Thymus (tissue), 11 donors: Measurements from ENCODE around the gene RAB25. TPM values are rescaled to one million over a fixed set of nuclear protein-coding genes. Genes with fewer than 3 reads are reported as not detected.

Experiments used
- DNase-seq, 9 donors: peaks; one replicate each; pipeline ENCODE4 v3.0.0-alpha.2; 2013; ENCODE audit warnings: low spot score in 9 of 9, low read depth in 6 of 9, missing footprints in 1 of 9
- H3K27ac ChIP-seq, 2 donors: one replicate each; pipeline ENCODE4 v1.5.1; 2013; ENCODE audit warnings: control low read depth in 1 of 2, low read depth in 1 of 2, low read length in 1 of 2, mild to moderate bottlenecking in 1 of 2, moderate library complexity in 1 of 2
- H3K27me3 ChIP-seq, 2 donors: one replicate each; pipeline ENCODE4 v1.5.1; 2013; ENCODE audit warnings: low read length in 1 of 2; ENCODE audit not compliant: control insufficient read depth in 2 of 2, insufficient read depth in 1 of 2
- H3K36me3 ChIP-seq, 2 donors: one replicate each; pipeline ENCODE4 v1.5.1; 2013; ENCODE audit warnings: low read length in 1 of 2, mild to moderate bottlenecking in 1 of 2, moderate library complexity in 1 of 2; ENCODE audit not compliant: control insufficient read depth in 2 of 2, insufficient read depth in 2 of 2
- H3K4me1 ChIP-seq, 2 donors: one replicate each; pipeline ENCODE4 v1.5.1; 2013; ENCODE audit warnings: low read length in 2 of 2; ENCODE audit not compliant: control insufficient read depth in 2 of 2, insufficient read depth in 2 of 2
- H3K4me3 ChIP-seq, 2 donors: one replicate each; pipeline ENCODE4 v1.5.1; 2013; ENCODE audit warnings: low read length in 2 of 2, control low read depth in 1 of 2, mild to moderate bottlenecking in 1 of 2
- H3K9me3 ChIP-seq, 2 donors: one replicate each; pipeline ENCODE4 v1.5.1; 2013; ENCODE audit warnings: low read length in 1 of 2, mild to moderate bottlenecking in 1 of 2; ENCODE audit not compliant: control insufficient read depth in 2 of 2, insufficient read depth in 1 of 2
- WGBS: extraction: QIAGEN DNeasy Blood & Tissue Kit; methylation state at CpG from one replicate; pipeline ENCODE4 v1.1.7; 2013; 5-methylcytosine and 5-hydroxymethylcytosine counted together
- polyA plus RNA-seq: library from polyadenylated mRNA; stranded (reverse); fragments of 200-250 nt; gene quantifications from one replicate; pipeline ENCODE4 v1.2.3, GENCODE V29; 2013
- total RNA-seq: library from RNA; stranded (reverse); fragments of 120-200 nt; gene quantifications from one replicate; pipeline ENCODE4 v1.2.4, GENCODE V29; 2013
- donor health status: healthy.

The RAB25 gene
- total and polyA plus RNA-seq, 2 donors, result 17.6 to 43.1 TPM

DNA sequence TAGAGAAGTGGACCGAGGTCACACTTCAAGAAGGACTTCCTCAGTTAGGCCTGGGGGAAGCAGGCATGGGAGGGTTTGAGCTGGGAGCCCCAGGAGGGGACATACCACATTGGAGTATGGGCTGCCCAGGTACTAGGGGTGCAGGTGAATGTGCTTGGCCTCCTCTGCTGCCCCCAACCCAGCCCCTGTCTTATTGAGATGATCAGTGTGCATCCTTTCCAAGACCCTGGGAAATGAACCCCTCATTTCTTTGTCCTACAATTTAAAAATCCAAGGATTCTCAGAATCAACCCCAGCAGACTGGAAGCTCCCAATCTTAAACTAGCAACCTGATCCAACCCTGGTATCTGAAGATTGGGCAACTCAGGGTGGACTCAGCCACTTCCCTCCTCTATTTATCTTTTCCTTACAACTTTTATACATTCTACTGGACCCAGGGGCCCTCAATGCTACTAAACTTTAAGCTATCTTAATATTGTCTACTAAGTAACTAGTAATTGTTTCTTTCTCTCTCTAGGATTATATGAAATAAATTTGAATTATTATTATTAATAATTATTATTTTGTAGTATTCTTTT lies 12.2 kb downstream of the RAB25 start:
- Histone ChIP-seq H3K36me3 (peaks cover 0 to 3% of the 10 kb centered on the region in 2 donors), H3K27me3 (peaks cover 0 to under 1% of the 10 kb centered on the region in 2 donors), H3K9me3 (no peaks in the 10 kb centered on the region), H3K4me1 (peaks cover 0 to 23% of the 10 kb centered on the region in 2 donors), H3K4me3 (no peak overlapping the region), H3K27ac (no peak overlapping the region)
- no peak for DNase-seq
- 40% methylated on average over 1 of the region's 1 CpG for WGBS

DNA sequence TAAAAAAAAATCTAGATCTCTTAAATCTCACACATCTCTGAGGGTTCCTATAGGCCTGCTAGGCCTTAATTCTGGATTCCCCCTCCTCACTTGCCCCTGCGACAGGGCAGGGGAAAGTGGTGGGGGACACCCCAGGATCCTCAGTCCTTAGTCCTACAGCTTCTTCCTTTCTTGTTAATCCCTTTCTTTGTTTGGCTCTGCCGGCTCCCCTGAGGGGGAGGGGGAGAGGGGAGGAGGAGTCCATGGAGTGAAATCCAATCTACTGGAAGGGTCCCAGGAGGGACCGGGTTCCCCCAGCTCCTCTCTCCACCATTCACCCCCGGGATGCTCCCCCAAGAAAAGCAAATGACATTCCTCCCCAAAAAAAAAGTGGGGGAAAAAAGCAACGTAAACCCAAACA lies 12.8 kb downstream of the RAB25 start:
- Histone ChIP-seq H3K9me3 (no peaks in the 10 kb centered on the region), H3K27me3 (peaks cover 0 to 2% of the 10 kb centered on the region in 2 donors), H3K36me3 (peaks cover 0 to 3% of the 10 kb centered on the region in 2 donors), H3K4me1 (peaks cover 0 to 23% of the 10 kb centered on the region in 2 donors), H3K27ac (no peak overlapping the region), H3K4me3 (no peak overlapping the region)
- WGBS, result 96% methylated on average over 5 of the region's 5 CpGs
- no peak for DNase-seq

DNA sequence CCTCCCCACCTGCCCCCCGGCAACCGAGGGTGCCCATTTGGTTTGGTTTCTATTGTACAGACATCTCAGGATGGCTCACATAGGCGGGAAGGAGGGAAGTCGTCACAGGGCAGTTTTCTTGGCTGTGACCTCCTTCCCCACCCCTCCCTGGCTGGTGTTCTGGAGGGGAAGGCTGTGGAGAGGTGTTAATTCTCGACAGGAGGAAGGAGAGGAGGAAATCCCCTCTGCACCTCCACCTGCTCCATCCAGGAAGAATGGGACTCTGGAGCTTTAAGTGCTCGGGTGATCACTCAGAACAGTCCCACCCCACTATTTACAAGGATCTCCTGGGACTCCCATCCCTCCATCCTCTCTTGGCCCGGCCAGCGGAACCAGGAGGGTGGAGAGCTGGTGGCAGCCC lies 13.7 kb downstream of the RAB25 start:
- Histone ChIP-seq H3K36me3 (peaks cover 0 to 3% of the 10 kb centered on the region in 2 donors), H3K9me3 (no peaks in the 10 kb centered on the region), H3K27me3 (peaks cover 0 to 2% of the 10 kb centered on the region in 2 donors), H3K4me1 (peaks cover 0 to 23% of the 10 kb centered on the region in 2 donors), H3K4me3 (no peak overlapping the region), H3K27ac (no peak overlapping the region)
- 90% methylated on average over 8 of the region's 8 CpGs for whole genome bisulfite sequencing
- no peak for DNase-seq

DNA sequence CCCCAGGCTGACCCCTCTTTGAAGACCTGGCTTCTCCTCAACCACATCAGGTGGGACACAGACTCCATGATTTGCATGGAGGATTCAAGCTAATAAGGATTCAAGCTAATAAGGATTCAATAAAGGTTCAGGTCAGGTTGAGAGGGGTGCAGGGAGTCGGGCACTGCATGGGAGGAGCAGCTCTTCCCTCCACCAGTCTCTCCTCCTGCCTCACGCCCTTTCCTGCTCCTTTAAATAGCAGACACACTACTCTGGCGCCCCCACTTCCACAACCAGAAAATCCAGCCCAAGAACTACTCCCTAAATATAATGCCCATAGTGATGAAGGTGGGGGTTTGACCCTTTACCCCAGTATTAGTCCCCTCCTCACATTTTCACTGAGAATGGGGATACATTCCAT lies 14.2 kb downstream of the RAB25 start:
- WGBS, result 89% methylated on average over 3 of the region's 3 CpGs
- Histone ChIP-seq H3K4me1 (peaks cover 0 to 23% of the 10 kb centered on the region in 2 donors), H3K9me3 (no peaks in the 10 kb centered on the region), H3K36me3 (peaks cover 0 to 3% of the 10 kb centered on the region in 2 donors), H3K27ac (no peak overlapping the region), H3K27me3 (peaks cover 0 to 4% of the 10 kb centered on the region in 2 donors), H3K4me3 (no peak overlapping the region)
- DNase-seq, result no peak

GRCh38 chr1:156075775-156076204 lies 14.8 kb downstream of the RAB25 start:
- 86% methylated on average over 4 of the region's 4 CpGs for WGBS
- H3K4me1 ChIP-seq, result peaks cover 0 to 23% of the 10 kb centered on the region in 2 donors
- no peak overlapping the region for H3K27ac ChIP-seq
- peaks cover 0 to 3% of the 10 kb centered on the region in 2 donors for H3K36me3 ChIP-seq
- DNase-seq, result no peak
- peaks cover 0 to 11% of the 10 kb centered on the region in 2 donors for H3K27me3 ChIP-seq
- no peak overlapping the region for H3K4me3 ChIP-seq
- no peaks in the 10 kb centered on the region for H3K9me3 ChIP-seq

DNA sequence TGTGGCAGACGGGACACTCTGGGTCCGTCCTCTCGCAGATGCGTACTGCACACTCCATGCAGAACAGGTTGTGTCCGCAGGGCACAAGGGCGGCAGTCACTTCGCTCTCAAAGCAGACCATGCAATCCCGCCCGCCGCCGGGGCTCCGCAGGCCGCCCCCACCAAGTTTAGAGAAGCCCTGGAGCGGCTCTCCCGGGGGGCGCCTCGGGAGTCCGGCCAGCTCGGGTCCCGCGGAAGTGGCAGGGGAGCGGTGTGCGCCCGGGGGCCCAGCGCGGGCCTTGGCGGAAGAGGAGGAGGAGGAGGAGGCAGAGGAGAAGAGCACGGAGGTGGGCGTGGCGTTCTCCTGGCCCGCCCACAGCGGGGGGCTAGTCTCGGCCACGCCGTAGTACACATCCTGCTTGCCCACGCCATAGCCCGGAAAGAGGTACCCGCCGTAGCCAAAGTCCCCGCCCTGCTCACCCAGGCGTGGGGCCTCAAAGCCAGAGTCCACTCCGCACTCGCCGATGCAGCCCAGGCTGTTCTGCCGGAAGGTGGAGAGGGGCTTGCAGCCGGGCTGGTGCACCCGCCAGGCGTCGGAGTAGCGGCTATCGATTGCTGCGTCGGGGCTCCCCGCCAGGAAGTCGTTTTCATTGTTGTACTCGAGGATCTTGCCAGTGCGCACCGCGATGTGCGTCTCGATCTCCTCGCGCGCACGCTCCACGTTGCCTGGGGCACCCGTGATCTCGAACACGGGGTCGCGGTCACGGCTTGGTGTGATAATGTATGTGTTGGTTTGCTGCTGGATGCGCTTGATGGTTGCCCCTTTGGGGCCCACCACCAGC lies 15.9 kb downstream of the RAB25 start:
- Histone ChIP-seq H3K9me3 (no peaks in the 10 kb centered on the region), H3K4me1 (peaks cover 0 to 29% of the 10 kb centered on the region in 2 donors), H3K27ac (no peak overlapping the region), H3K4me3 (no peak overlapping the region), H3K36me3 (peaks cover 0 to 3% of the 10 kb centered on the region in 2 donors), H3K27me3 (peaks cover 5 to 20% of the 10 kb centered on the region in 2 donors)
- WGBS, result 86% methylated on average over 73 of the region's 73 CpGs
- peak in 1 of 9 donors; percentile 32 for DNase-seq

DNA sequence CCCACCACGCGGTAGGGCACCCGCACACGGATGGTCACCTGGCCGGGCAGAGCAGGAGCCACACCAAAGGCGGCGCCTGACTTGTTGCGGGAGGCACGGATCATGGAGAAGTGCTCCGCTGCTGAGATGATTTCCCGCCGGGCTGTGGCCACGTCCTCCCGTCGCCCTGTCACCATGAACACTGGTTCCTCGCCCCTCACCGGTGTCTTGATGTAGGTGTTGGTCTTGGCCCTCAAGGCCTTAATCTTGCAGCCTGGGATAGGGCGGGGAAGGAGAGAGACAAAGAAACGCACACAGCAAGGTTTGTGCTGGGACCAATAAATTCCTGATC lies 16.4 kb downstream of the RAB25 start:
- no peak for DNase-seq
- H3K36me3 ChIP-seq, result peaks cover 0 to 3% of the 10 kb centered on the region in 2 donors
- H3K9me3 ChIP-seq, result no peaks in the 10 kb centered on the region
- H3K27ac ChIP-seq, result no peak overlapping the region
- peaks cover 0 to 31% of the 10 kb centered on the region in 2 donors for H3K4me1 ChIP-seq
- peaks cover 8 to 26% of the 10 kb centered on the region in 2 donors for H3K27me3 ChIP-seq
- no peak overlapping the region for H3K4me3 ChIP-seq
- 97% methylated on average over 19 of the region's 19 CpGs for WGBS

DNA sequence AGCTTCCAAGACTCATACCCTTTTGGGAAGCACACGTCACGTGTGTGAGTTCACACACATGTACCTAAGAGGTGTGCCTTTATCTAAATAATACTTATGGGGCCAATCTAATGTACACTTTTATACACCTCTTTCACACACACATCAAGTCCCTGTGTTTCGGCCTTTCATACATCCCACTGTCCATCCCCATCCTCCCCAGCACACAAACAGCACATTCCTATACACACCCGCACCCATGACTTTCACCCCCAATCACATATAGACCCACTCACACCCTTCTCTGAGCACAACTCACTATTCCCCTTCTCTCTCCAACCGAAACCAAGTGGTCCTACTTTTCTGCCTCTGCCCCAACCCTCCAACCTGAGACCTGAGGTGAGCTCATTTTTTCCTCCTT lies 17.8 kb downstream of the RAB25 start:
- Histone ChIP-seq H3K27me3 (peaks cover 14 to 39% of the 10 kb centered on the region in 2 donors), H3K4me1 (peaks cover 5 to 37% of the 10 kb centered on the region in 2 donors), H3K9me3 (peaks cover 0 to 3% of the 10 kb centered on the region in 2 donors), H3K36me3 (peaks cover 0 to 3% of the 10 kb centered on the region in 2 donors), H3K4me3 (no peak overlapping the region), H3K27ac (no peak overlapping the region)
- 97% methylated on average over 5 of the region's 5 CpGs for WGBS
- DNase-seq, result no peak

- 98% methylated on average over 5 of the region's 5 CpGs for WGBS
- DNase-seq, result no peak
- Histone ChIP-seq H3K4me1 (peaks cover 5 to 34% of the 10 kb centered on the region in 2 donors), H3K9me3 (peaks cover 0 to 3% of the 10 kb centered on the region in 2 donors), H3K36me3 (peaks cover 0 to 3% of the 10 kb centered on the region in 2 donors), H3K27me3 (peaks cover 14 to 50% of the 10 kb centered on the region in 2 donors), H3K27ac (no peak overlapping the region), H3K4me3 (no peak overlapping the region)
Observed at GRCh38 chr1:156079762-156080161, 18.8 kb downstream of the RAB25 start.
